Measurements from ENCODE around the gene FBXL12.
A peak's percentile ranks its signal among the peaks of the same experiment; 100 is the strongest.

GRCh38 chr19:9768175-9769112 is 50.4 kb downstream of the FBXL12 start, which contains the start of gene ZNF846:
- peak; percentile 65 for TF ChIP-seq ZBTB33 (IDR thresholded peaks at IDR 0.05)
- TF ChIP-seq, protein P1, sequence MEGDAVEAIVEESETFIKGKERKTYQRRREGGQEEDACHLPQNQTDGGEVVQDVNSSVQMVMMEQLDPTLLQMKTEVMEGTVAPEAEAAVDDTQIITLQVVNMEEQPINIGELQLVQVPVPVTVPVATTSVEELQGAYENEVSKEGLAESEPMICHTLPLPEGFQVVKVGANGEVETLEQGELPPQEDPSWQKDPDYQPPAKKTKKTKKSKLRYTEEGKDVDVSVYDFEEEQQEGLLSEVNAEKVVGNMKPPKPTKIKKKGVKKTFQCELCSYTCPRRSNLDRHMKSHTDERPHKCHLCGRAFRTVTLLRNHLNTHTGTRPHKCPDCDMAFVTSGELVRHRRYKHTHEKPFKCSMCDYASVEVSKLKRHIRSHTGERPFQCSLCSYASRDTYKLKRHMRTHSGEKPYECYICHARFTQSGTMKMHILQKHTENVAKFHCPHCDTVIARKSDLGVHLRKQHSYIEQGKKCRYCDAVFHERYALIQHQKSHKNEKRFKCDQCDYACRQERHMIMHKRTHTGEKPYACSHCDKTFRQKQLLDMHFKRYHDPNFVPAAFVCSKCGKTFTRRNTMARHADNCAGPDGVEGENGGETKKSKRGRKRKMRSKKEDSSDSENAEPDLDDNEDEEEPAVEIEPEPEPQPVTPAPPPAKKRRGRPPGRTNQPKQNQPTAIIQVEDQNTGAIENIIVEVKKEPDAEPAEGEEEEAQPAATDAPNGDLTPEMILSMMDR (IDR thresholded peaks at IDR 0.05; ENCODE audit: low read depth, low read length, missing input control): no peak
- peak; percentile 18 to 59 for TF ChIP-seq RAD21 (IDR thresholded peaks at IDR 0.05)
- TF ChIP-seq MAX (IDR thresholded peaks at IDR 0.05): peak; percentile 85
- TF ChIP-seq GABPA (IDR thresholded peaks at IDR 0.05 in 1 of 2, conservative IDR thresholded peaks at IDR 0.05 in 1 of 2): peak; percentile 99 to 100
- TF ChIP-seq FOXA2 (IDR thresholded peaks at IDR 0.05): no peak
- no peak for TF ChIP-seq FOXA1 (IDR thresholded peaks at IDR 0.05)
- TF ChIP-seq SP1 (IDR thresholded peaks at IDR 0.05): peak; percentile 68
- peak; percentile 51 to 70 for TF ChIP-seq RXRA (IDR thresholded peaks at IDR 0.05)
- peak; percentile 83 for TF ChIP-seq REST (IDR thresholded peaks at IDR 0.05)

Measured in liver (tissue), 3 donors.